Glomerular visceral epithelial cell (primary cell): ENCODE results near the gene WDR35.
A peak's percentile ranks its signal among the peaks of the same experiment; 100 is the strongest.

ENCODE experiments used
- DNase-seq: peaks from one replicate; pipeline ENCODE4 v3.0.0-alpha.2; 2016; ENCODE audit errors: extremely low spot score

Gene WDR35

GRCh38 chr2:19989667-19990415, at the start of gene WDR35:
Gene WDR35, minus strand, starts transcription at chr2:19990105. Its CDS starts 90 bp downstream, at chr2:19990015.
- peak; percentile 89 for DNase-seq

GRCh38 chr2:20037660-20038059, 47.8 kb upstream of the WDR35 start:
- no peak for DNase-seq

GRCh38 chr2:20035955-20036666, 46.2 kb upstream of the WDR35 start:
- peak; percentile 52 for DNase-seq

GRCh38 chr2:20034821-20035220, 44.9 kb upstream of the WDR35 start:
- no peak for DNase-seq

GRCh38 chr2:20034218-20034617, 44.3 kb upstream of the WDR35 start:
- no peak for DNase-seq

GRCh38 chr2:20033322-20033721, 43.4 kb upstream of the WDR35 start:
- DNase-seq = no peak

GRCh38 chr2:20030224-20030623, 40.3 kb upstream of the WDR35 start:
- DNase-seq = no peak

- DNase-seq = no peak
Observed at GRCh38 chr2:20027705-20028434, 38.0 kb upstream of the WDR35 start.

GRCh38 chr2:20027260-20027677, 37.4 kb upstream of the WDR35 start:
- no peak for DNase-seq

GRCh38 chr2:20025065-20025786, 35.3 kb upstream of the WDR35 start:
- no peak for DNase-seq

- no peak for DNase-seq
Observed at GRCh38 chr2:20023688-20024087, 33.8 kb upstream of the WDR35 start.

- no peak for DNase-seq
Observed at GRCh38 chr2:20021405-20022009, 31.6 kb upstream of the WDR35 start.

GRCh38 chr2:20019747-20020146, 29.8 kb upstream of the WDR35 start:
- DNase-seq = no peak

GRCh38 chr2:20018601-20019152, 28.8 kb upstream of the WDR35 start:
- DNase-seq = no peak

GRCh38 chr2:20016346-20016745, 26.4 kb upstream of the WDR35 start:
- no peak for DNase-seq

- DNase-seq = peak; percentile 50
Observed at GRCh38 chr2:20015482-20016083, 25.7 kb upstream of the WDR35 start.

- no peak for DNase-seq
Observed at GRCh38 chr2:20013126-20013849, 23.4 kb upstream of the WDR35 start.

- peak; percentile 51 for DNase-seq
Observed at GRCh38 chr2:20012282-20013125, 22.6 kb upstream of the WDR35 start, which contains the start of gene MATN3. Gene MATN3, minus strand, starts transcription at chr2:20012668. Its CDS starts 37 bp downstream, at chr2:20012631.

- DNase-seq = no peak
Observed at GRCh38 chr2:20012032-20012281, 22.1 kb upstream of the WDR35 start.
